Endothelial cell of umbilical vein (primary cell): ENCODE data around the gene THSD7B. TPM values are rescaled to one million over a fixed set of nuclear protein-coding genes. Genes with fewer than 3 reads are reported as not detected.

Source experiments
- BruUV-seq: library from RNA; stranded (reverse); fragments of 400-500 nt; replicated peaks from 2 replicates; lab custom pipeline; 2021; lab: Mats Ljungman, UMichigan
- CTCF ChIA-PET: fragments of 300-600, 350-600 bp; sonication (Branson Sonifier 250); formaldehyde crosslinking; loops from one replicate; lab custom pipeline; 2021; ENCODE audit warnings: antibody characterized with exemption, inconsistent platforms; lab: Charles Lee
- POLR2A ChIA-PET: fragments of 300-600, 350-600 bp; sonication (Branson Sonifier 250); formaldehyde crosslinking; loops from one replicate; lab custom pipeline; 2021; ENCODE audit warnings: antibody characterized with exemption, inconsistent platforms; lab: Charles Lee
- DNase-seq: peaks from one replicate; pipeline ENCODE4 v3.0.0-alpha.2; 2011; ENCODE audit warnings: low read depth, low spot score
- FAIRE-seq: peaks from 2 replicates; lab custom pipeline; 2011; peaks lifted over from hg19 to GRCh38; lab: Jason Lieb, UNC
- H2AFZ ChIP-seq: 2 replicates; pipeline ENCODE4 v1.6.0; 2012; ENCODE audit warnings: low read depth, low read length, control low read depth, inconsistent platforms
- H3K27ac ChIP-seq: 2 replicates; pipeline ENCODE4 v1.5.1; 2011; ENCODE audit warnings: low read depth, mild to moderate bottlenecking, control low read depth, low read length, moderate library complexity; ENCODE audit not compliant: insufficient read depth
- H3K27me3 ChIP-seq, 2 experiments: 2 replicates each; pipeline versions ENCODE4 v1.6.0 to v1.6.1; 2011; ENCODE audit warnings: low read length in 2 of 2, mixed read lengths in 1 of 2; ENCODE audit not compliant: control insufficient read depth in 2 of 2, insufficient read depth in 2 of 2
- H3K36me3 ChIP-seq, 2 experiments: 2 replicates in 1 of 2; 3 replicates in 1 of 2; pipeline ENCODE4 v1.5.1; 2011; ENCODE audit warnings: low read length in 2 of 2, mild to moderate bottlenecking in 1 of 2, moderate library complexity in 1 of 2; ENCODE audit not compliant: control insufficient read depth in 2 of 2, insufficient read depth in 2 of 2; ENCODE audit errors: extremely low read depth in 1 of 2
- H3K4me1 ChIP-seq: 3 replicates; pipeline ENCODE4 v1.5.1; 2011; ENCODE audit warnings: mild to moderate bottlenecking, low read length; ENCODE audit not compliant: control insufficient read depth, insufficient read depth; ENCODE audit errors: extremely low read depth
- H3K4me2 ChIP-seq: 2 replicates; pipeline ENCODE4 v1.6.1; 2011; ENCODE audit warnings: low read length, control low read depth, mixed read lengths; ENCODE audit not compliant: insufficient read depth
- H3K4me3 ChIP-seq, 3 experiments: fragments of 200-600 bp in 1 of 3; sonication (generic), shearing (Covaris generic) in 1 of 3; replicated peaks in 1 of 3; 2 replicates each; pipeline ENCODE4 v1.5.1; 2011 to 2016; ENCODE audit warnings: control low read depth in 3 of 3, low read length in 3 of 3, mild to moderate bottlenecking in 2 of 3, inconsistent platforms in 1 of 3, low read depth in 1 of 3, moderate library complexity in 1 of 3; ENCODE audit not compliant: insufficient read depth in 1 of 3
- H3K79me2 ChIP-seq: 2 replicates; pipeline ENCODE4 v1.6.0; 2012; ENCODE audit warnings: low read length, inconsistent platforms; ENCODE audit not compliant: control insufficient read depth, insufficient read depth
- H3K9ac ChIP-seq: replicated peaks from 2 replicates; pipeline ENCODE3; 2011; ENCODE audit warnings: low read length, control low read depth; ENCODE audit not compliant: insufficient read depth; ENCODE audit errors: extremely low read depth
- H3K9me1 ChIP-seq: replicated peaks from 3 replicates; pipeline ENCODE4 v1.6.0; 2011; ENCODE audit warnings: mild to moderate bottlenecking, low read length; ENCODE audit not compliant: control insufficient read depth, insufficient read depth; ENCODE audit errors: extremely low read depth
- H3K9me3 ChIP-seq: replicated peaks from 2 replicates; pipeline ENCODE4 v1.5.1; 2012; ENCODE audit warnings: low read length, inconsistent platforms; ENCODE audit not compliant: control insufficient read depth, insufficient read depth
- H4K20me1 ChIP-seq: replicated peaks from 2 replicates; pipeline ENCODE3; 2011; ENCODE audit warnings: mild to moderate bottlenecking, low read length; ENCODE audit not compliant: control insufficient read depth, insufficient read depth; ENCODE audit errors: extremely low read depth
- EZH2 ChIP-seq: IDR thresholded peaks from 2 replicates; pipeline ENCODE4 v1.6.1; 2012; ENCODE audit warnings: borderline replicate concordance, low read depth, mild to moderate bottlenecking, moderate library complexity, low read length, inconsistent platforms; ENCODE audit not compliant: severe bottlenecking
- FOS ChIP-seq: IDR thresholded peaks from 2 replicates; pipeline ENCODE4 v1.6.1; 2011; ENCODE audit warnings: mild to moderate bottlenecking, low read length, moderate library complexity, borderline replicate concordance; ENCODE audit not compliant: insufficient read depth
- GATA2 ChIP-seq: IDR thresholded peaks from 2 replicates; pipeline ENCODE4 v1.7.0; 2011; ENCODE audit warnings: low read depth, mild to moderate bottlenecking, moderate library complexity, mixed read lengths, low read length; ENCODE audit not compliant: insufficient read length, insufficient read depth
- JUN ChIP-seq: IDR thresholded peaks from 2 replicates; pipeline ENCODE4 v1.6.1; 2011; ENCODE audit warnings: borderline replicate concordance, low read depth; ENCODE audit not compliant: insufficient read length, insufficient read depth
- MAX ChIP-seq: IDR thresholded peaks from 2 replicates; pipeline ENCODE4 v1.6.1; 2011; ENCODE audit not compliant: insufficient read depth, insufficient read length
- MYC ChIP-seq: IDR thresholded peaks from one replicate; pipeline ENCODE4 v1.6.1; 2011; ENCODE audit warnings: mild to moderate bottlenecking, low read depth, low read length
- POLR2A ChIP-seq: IDR thresholded peaks from 2 replicates; pipeline ENCODE4 v1.6.1; 2012; ENCODE audit warnings: low read depth, mild to moderate bottlenecking, control low read depth, low read length
- POLR2AphosphoS5 ChIP-seq: IDR thresholded peaks from 2 replicates; pipeline ENCODE4 v1.6.1; 2012; ENCODE audit warnings: low read depth, mild to moderate bottlenecking, control low read depth, low read length, moderate library complexity; ENCODE audit not compliant: insufficient read depth
- dilution Hi-C: fragments of 300-500 bp; cut with MboI; formaldehyde crosslinking; loops from one replicate; pipeline ENCODE4 v1.15.0; 2019; ENCODE audit warnings: low sequenced_read_pairs; ENCODE audit not compliant: extremely low pct_ligation_motif_present
- intact Hi-C: fragments of 100-400 bp; cut with micrococcal nuclease; formaldehyde crosslinking; loops from one replicate; pipeline ENCODE4 v1.10.0; 2022
- polyA plus RNA-seq, 4 experiments: library from polyadenylated mRNA; depleted of rRNA in 3 of 4; stranded (reverse) in 3 of 4; unstranded in 1 of 4; fragments of >200 nt; gene quantifications; 2 replicates each; pipeline versions ENCODE4 v1.2.1 to v1.2.3, GENCODE V29; 2011 to 2012; ENCODE audit warnings: missing spikeins in 1 of 4
- total RNA-seq: library from RNA; stranded (reverse); gene quantifications from 2 replicates; pipeline ENCODE4 v1.2.3, GENCODE V29; 2021
- TF ChIP-seq, protein P1 (sequence below), 2 donors: IDR thresholded peaks; 1 replicate in 1 of 2; 2 replicates in 1 of 2; pipeline ENCODE4 v1.5.1; 2011; ENCODE audit warnings: low read length in 2 of 2, mild to moderate bottlenecking in 2 of 2, moderate library complexity in 2 of 2, control low read depth in 1 of 2, inconsistent platforms in 1 of 2, low read depth in 1 of 2; ENCODE audit not compliant: insufficient read depth in 1 of 2; ENCODE audit errors: extremely low read depth in 1 of 2

Gene THSD7B
- total and polyA plus RNA-seq, 2 donors (not counting 3 experiments of a cell fraction or from before 2014, with no cell fraction given), result 0.04 TPM; not detected in 1

- no peaks in the 10 kb centered on the region for H3K79me2 ChIP-seq
- H3K36me3 ChIP-seq, result no peaks in the 10 kb centered on the region
- TF ChIP-seq JUN, result no peak
- TF ChIP-seq GATA2, result no peak
- TF ChIP-seq MYC, result no peak
- no peak for TF ChIP-seq POLR2AphosphoS5
- no peak for TF ChIP-seq POLR2A
- no peak for TF ChIP-seq FOS
- TF ChIP-seq, protein P1, sequence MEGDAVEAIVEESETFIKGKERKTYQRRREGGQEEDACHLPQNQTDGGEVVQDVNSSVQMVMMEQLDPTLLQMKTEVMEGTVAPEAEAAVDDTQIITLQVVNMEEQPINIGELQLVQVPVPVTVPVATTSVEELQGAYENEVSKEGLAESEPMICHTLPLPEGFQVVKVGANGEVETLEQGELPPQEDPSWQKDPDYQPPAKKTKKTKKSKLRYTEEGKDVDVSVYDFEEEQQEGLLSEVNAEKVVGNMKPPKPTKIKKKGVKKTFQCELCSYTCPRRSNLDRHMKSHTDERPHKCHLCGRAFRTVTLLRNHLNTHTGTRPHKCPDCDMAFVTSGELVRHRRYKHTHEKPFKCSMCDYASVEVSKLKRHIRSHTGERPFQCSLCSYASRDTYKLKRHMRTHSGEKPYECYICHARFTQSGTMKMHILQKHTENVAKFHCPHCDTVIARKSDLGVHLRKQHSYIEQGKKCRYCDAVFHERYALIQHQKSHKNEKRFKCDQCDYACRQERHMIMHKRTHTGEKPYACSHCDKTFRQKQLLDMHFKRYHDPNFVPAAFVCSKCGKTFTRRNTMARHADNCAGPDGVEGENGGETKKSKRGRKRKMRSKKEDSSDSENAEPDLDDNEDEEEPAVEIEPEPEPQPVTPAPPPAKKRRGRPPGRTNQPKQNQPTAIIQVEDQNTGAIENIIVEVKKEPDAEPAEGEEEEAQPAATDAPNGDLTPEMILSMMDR (IDR thresholded peaks at IDR 0.05; ENCODE audit: extremely low read depth in 1 of 2, insufficient read depth in 1 of 2, low read depth in 1 of 2, low read length in 2 of 2), result no peak
- TF ChIP-seq MAX, result no peak
- no peak for TF ChIP-seq EZH2
- POLR2A ChIA-PET, result no interaction called here
- no peaks in the 10 kb centered on the region for H4K20me1 ChIP-seq
- H3K4me1 ChIP-seq, result no peaks in the 10 kb centered on the region
- CTCF ChIA-PET, result interaction anchor here (0.9 to 1.2 kb wide), 2 partner anchors 10 to 13 kb away, joined by 3 to 5 read pairs; no protein-coding TSS in a partner anchor
- DNase-seq, result no peak
- dilution Hi-C loops, result no loop called here
- no peaks in the 10 kb centered on the region for H3K27me3 ChIP-seq
- no TSS peak for BruUV-seq
- H3K4me3 ChIP-seq, result no peak overlapping the region
- peaks cover 3% of the 10 kb centered on the region for H3K9me3 ChIP-seq
- no peak overlapping the region for H3K9ac ChIP-seq
- no peak overlapping the region for H2AFZ ChIP-seq
- intact Hi-C loops, result no loop called here
- FAIRE-seq, result no peak
- H3K4me2 ChIP-seq, result no peak overlapping the region
- H3K27ac ChIP-seq, result no peak overlapping the region
- no peaks in the 10 kb centered on the region for H3K9me1 ChIP-seq
These were observed 485.1 kb downstream of the THSD7B start for GRCh38 chr2:137250401-137250800.
